OCI-M2 (cell line): ENCODE data around the gene GNL2.

Experiments used
- DNase-seq: peaks from one replicate; lab custom pipeline; 2025; ENCODE audit not compliant: unreplicated experiment; lab: John Stamatoyannopoulos, UW

GNL2 gene

GRCh38 chr1:37517569-37517968 is 78.2 kb downstream of the GNL2 start:
- DNase-seq, result no peak
